22Rv1 (cell line): ENCODE data around the gene EXOG.

Experiments used
- CTCF ChIP-seq: fragments of 450-650 bp; IDR thresholded peaks from 2 replicates; pipeline ENCODE4 v1.5.1; 2017; ENCODE audit warnings: mild to moderate bottlenecking
- ZFX ChIP-seq: fragments of 450-650 bp; IDR thresholded peaks from 2 replicates; pipeline ENCODE4 v1.6.1; 2017; ENCODE audit warnings: antibody characterized with exemption, borderline replicate concordance

- TF ChIP-seq ZFX = no peak
- TF ChIP-seq CTCF = no peak
Observed at GRCh38 chr3:38563070-38563885, 67.1 kb downstream of the EXOG start.
